Astrocyte (in vitro differentiated cells and primary cell): ENCODE measurements around the gene GPC5. TPM values are rescaled to one million over a fixed set of nuclear protein-coding genes. Genes with fewer than 3 reads are reported as not detected.
A peak's percentile ranks its signal among the peaks of the same experiment; 100 is the strongest.

ENCODE experiments used
- DNase-seq: peaks from one replicate; pipeline ENCODE4 v3.0.0-alpha.2; 2010; ENCODE audit warnings: low read depth
- FAIRE-seq: peaks from 2 replicates; lab custom pipeline; 2011; peaks lifted over from hg19 to GRCh38; lab: Jason Lieb, UNC
- H2AFZ ChIP-seq: 2 replicates; pipeline ENCODE4 v1.6.0; 2012; ENCODE audit warnings: low read depth, low read length, inconsistent platforms
- H3K27ac ChIP-seq: 2 replicates; pipeline ENCODE4 v1.5.1; 2011; ENCODE audit warnings: low read depth, low read length, inconsistent platforms
- H3K27me3 ChIP-seq: 2 replicates; pipeline ENCODE4 v1.6.0; 2011; ENCODE audit warnings: low read length, inconsistent platforms; ENCODE audit not compliant: insufficient read depth
- H3K36me3 ChIP-seq: 2 replicates; pipeline ENCODE4 v1.5.1; 2011; ENCODE audit warnings: low read length, inconsistent platforms; ENCODE audit not compliant: insufficient read depth
- H3K4me1 ChIP-seq: 2 replicates; pipeline ENCODE4 v1.5.1; 2011; ENCODE audit warnings: low read length, inconsistent platforms; ENCODE audit not compliant: insufficient read depth
- H3K4me2 ChIP-seq: 2 replicates; pipeline ENCODE4 v1.6.0; 2012; ENCODE audit warnings: low read length, inconsistent platforms
- H3K4me3 ChIP-seq: 2 replicates; pipeline ENCODE4 v1.5.1; 2011; ENCODE audit warnings: low read depth, mild to moderate bottlenecking, low read length, inconsistent platforms; ENCODE audit not compliant: insufficient read depth
- H3K79me2 ChIP-seq: 2 replicates; pipeline ENCODE4 v1.6.0; 2012; ENCODE audit warnings: mild to moderate bottlenecking, low read length, inconsistent platforms; ENCODE audit not compliant: insufficient read depth
- H3K9ac ChIP-seq: 2 replicates; pipeline ENCODE4 v1.6.0; 2012; ENCODE audit warnings: mild to moderate bottlenecking, low read length, inconsistent platforms
- H3K9me3 ChIP-seq: 2 replicates; pipeline ENCODE4 v1.5.1; 2012; ENCODE audit warnings: low read depth, mild to moderate bottlenecking, low read length, inconsistent platforms; ENCODE audit not compliant: insufficient read depth
- H4K20me1 ChIP-seq: 2 replicates; pipeline ENCODE4 v1.6.0; 2012; ENCODE audit warnings: low read length, inconsistent platforms; ENCODE audit not compliant: insufficient read depth
- H3K27ac Mint-ChIP-seq: one replicate; pipeline ENCODE4 v1.8.0; 2021; ENCODE audit warnings: mild to moderate bottlenecking, mixed read lengths; ENCODE audit not compliant: unreplicated experiment
- H3K27me3 Mint-ChIP-seq: one replicate; pipeline ENCODE4 v1.8.0; 2021; ENCODE audit warnings: low read depth, mixed read lengths; ENCODE audit not compliant: unreplicated experiment
- H3K36me3 Mint-ChIP-seq: one replicate; pipeline ENCODE4 v1.8.0; 2021; ENCODE audit warnings: low read depth, mixed read lengths; ENCODE audit not compliant: unreplicated experiment
- H3K4me1 Mint-ChIP-seq: one replicate; pipeline ENCODE4 v1.8.0; 2021; ENCODE audit warnings: low read depth, mixed read lengths; ENCODE audit not compliant: unreplicated experiment
- H3K4me3 Mint-ChIP-seq: one replicate; pipeline ENCODE4 v1.8.0; 2021; ENCODE audit warnings: mild to moderate bottlenecking, moderate library complexity, mixed read lengths; ENCODE audit not compliant: unreplicated experiment
- H3K9me3 Mint-ChIP-seq: one replicate; pipeline ENCODE4 v1.8.0; 2021; ENCODE audit warnings: mild to moderate bottlenecking, mixed read lengths; ENCODE audit not compliant: unreplicated experiment
- CTCF ChIP-seq: IDR thresholded peaks from 2 replicates; pipeline ENCODE4 v1.5.1; 2011; ENCODE audit warnings: low read depth, mild to moderate bottlenecking, inconsistent platforms, low read length, moderate library complexity; ENCODE audit not compliant: insufficient read depth
- EZH2 ChIP-seq: IDR thresholded peaks from 2 replicates; pipeline ENCODE4 v1.6.1; 2012; ENCODE audit warnings: mild to moderate bottlenecking, low read length, inconsistent platforms; ENCODE audit not compliant: insufficient read depth
- total RNA-seq: library from RNA; stranded (reverse); gene quantifications from 2 replicates; pipeline ENCODE4 v1.2.1, GENCODE V29; 2021

Gene GPC5
- total RNA-seq, 1 donor from 2014 or later = 1.1 TPM

DNA sequence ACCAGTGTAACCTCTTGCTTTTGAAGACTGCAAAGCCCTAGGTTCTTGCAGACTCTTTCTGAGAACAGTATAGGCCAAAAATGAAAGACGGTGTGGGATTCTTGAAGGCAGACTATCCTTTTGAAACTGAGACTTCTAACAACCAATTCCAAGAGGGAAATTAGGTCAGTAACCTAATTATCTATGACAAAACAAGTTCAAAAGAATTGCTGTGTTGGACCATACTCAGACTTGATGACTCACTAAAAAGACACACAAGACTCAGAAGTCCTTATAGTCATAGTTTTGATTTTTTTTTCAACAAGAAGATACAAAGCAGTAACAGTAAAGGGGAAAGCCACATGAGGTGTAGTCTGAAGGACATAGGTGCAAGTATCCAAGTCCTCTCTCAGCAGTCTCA, 1204.1 kb downstream of the GPC5 start:
- Mint-ChIP-seq H3K4me3 (no peak overlapping the region), H3K4me1 (peaks cover 28% of the 10 kb centered on the region), H3K36me3 (peaks cover 3% of the 10 kb centered on the region), H3K27ac (no peak overlapping the region), H3K27me3 (no peaks in the 10 kb centered on the region), H3K9me3 (no peaks in the 10 kb centered on the region)
- Histone ChIP-seq H2AFZ (no peak overlapping the region), H3K79me2 (no peaks in the 10 kb centered on the region), H3K27ac (no peak overlapping the region), H4K20me1 (no peaks in the 10 kb centered on the region), H3K4me1 (peaks cover 3% of the 10 kb centered on the region), H3K36me3 (no peaks in the 10 kb centered on the region), H3K4me2 (peak overlapping the region; percentile 12), H3K4me3 (no peak overlapping the region), H3K9ac (no peak overlapping the region), H3K27me3 (no peaks in the 10 kb centered on the region), H3K9me3 (no peaks in the 10 kb centered on the region)
- DNase-seq (peak; percentile 72), FAIRE-seq (peak; percentile 32)
- TF ChIP-seq EZH2 (no peak), CTCF (no peak)

GRCh38 chr13:92609376-92609775, 1211.0 kb downstream of the GPC5 start:
- no peak for DNase-seq
- no peak overlapping the region for H3K27ac Mint-ChIP-seq
- no peak overlapping the region for H3K27ac ChIP-seq
- FAIRE-seq = no peak
- no peaks in the 10 kb centered on the region for H3K27me3 ChIP-seq
- TF ChIP-seq CTCF = no peak
- H3K9me3 ChIP-seq = no peaks in the 10 kb centered on the region
- H3K4me1 Mint-ChIP-seq = peaks cover 9% of the 10 kb centered on the region
- H3K4me1 ChIP-seq = no peaks in the 10 kb centered on the region
- no peak overlapping the region for H3K9ac ChIP-seq
- no peaks in the 10 kb centered on the region for H4K20me1 ChIP-seq
- H3K36me3 Mint-ChIP-seq = no peaks in the 10 kb centered on the region
- H2AFZ ChIP-seq = no peak overlapping the region
- no peaks in the 10 kb centered on the region for H3K27me3 Mint-ChIP-seq
- no peaks in the 10 kb centered on the region for H3K9me3 Mint-ChIP-seq
- H3K4me3 ChIP-seq = no peak overlapping the region
- no peak overlapping the region for H3K4me2 ChIP-seq
- no peaks in the 10 kb centered on the region for H3K36me3 ChIP-seq
- H3K79me2 ChIP-seq = no peaks in the 10 kb centered on the region
- no peak overlapping the region for H3K4me3 Mint-ChIP-seq

DNA sequence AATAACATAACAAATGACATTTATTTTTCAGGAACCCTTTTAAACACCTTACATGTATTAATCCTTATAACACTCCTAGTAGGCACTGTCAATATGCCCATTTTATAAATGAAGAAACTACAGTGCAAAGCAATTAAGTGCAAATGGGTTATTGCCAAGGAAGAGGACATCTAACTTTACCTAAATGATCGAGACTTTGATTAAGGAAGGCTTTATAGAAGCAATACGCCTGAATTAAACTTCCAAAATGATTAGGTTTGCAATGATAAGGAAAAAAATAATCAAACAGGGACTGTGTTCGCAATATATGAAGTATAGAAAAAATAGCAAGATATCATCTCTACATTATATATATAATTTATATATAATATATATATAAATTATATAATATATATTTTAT, 1214.5 kb downstream of the GPC5 start:
- H3K27me3 Mint-ChIP-seq = no peaks in the 10 kb centered on the region
- no peak overlapping the region for H3K27ac Mint-ChIP-seq
- Histone ChIP-seq H3K79me2 (no peaks in the 10 kb centered on the region), H3K27me3 (no peaks in the 10 kb centered on the region), H3K4me2 (no peak overlapping the region), H3K9me3 (no peaks in the 10 kb centered on the region), H3K4me1 (no peaks in the 10 kb centered on the region), H3K9ac (no peak overlapping the region), H3K36me3 (no peaks in the 10 kb centered on the region), H3K27ac (no peak overlapping the region), H2AFZ (no peak overlapping the region), H4K20me1 (no peaks in the 10 kb centered on the region), H3K4me3 (no peak overlapping the region)
- H3K4me1 Mint-ChIP-seq = no peaks in the 10 kb centered on the region
- H3K36me3 Mint-ChIP-seq = no peaks in the 10 kb centered on the region
- no peak for FAIRE-seq
- no peak for TF ChIP-seq EZH2
- no peak for TF ChIP-seq CTCF
- H3K9me3 Mint-ChIP-seq = no peaks in the 10 kb centered on the region
- H3K4me3 Mint-ChIP-seq = no peak overlapping the region
- DNase-seq = no peak
